Fibroblast of lung (primary cell): ENCODE measurements around the gene ZNF221. TPM values are rescaled to one million over a fixed set of nuclear protein-coding genes. Genes with fewer than 3 reads are reported as not detected.

Experiments
- DNase-seq, 2 donors: peaks; one replicate each; pipeline versions ENCODE4 v3.0.0 to v3.0.0-alpha.2; 2010; ENCODE audit warnings: low read depth in 2 of 2
- H2AFZ ChIP-seq: 2 replicates; pipeline ENCODE4 v1.5.1; 2012; ENCODE audit warnings: low read length, control low read depth, inconsistent platforms
- H3K27ac ChIP-seq: 2 replicates; pipeline ENCODE4 v1.5.1; 2011; ENCODE audit warnings: low read length, control low read depth; ENCODE audit not compliant: insufficient read depth
- H3K27me3 ChIP-seq: 2 replicates; pipeline ENCODE4 v1.5.1; 2011; ENCODE audit warnings: mild to moderate bottlenecking, low read length; ENCODE audit not compliant: control insufficient read depth, insufficient read depth
- H3K36me3 ChIP-seq: 2 replicates; pipeline ENCODE4 v1.5.1; 2011; ENCODE audit warnings: low read length; ENCODE audit not compliant: control insufficient read depth, insufficient read depth
- H3K4me1 ChIP-seq: 2 replicates; pipeline ENCODE4 v1.5.1; 2011; ENCODE audit warnings: low read length; ENCODE audit not compliant: control insufficient read depth, insufficient read depth; ENCODE audit errors: extremely low read depth
- H3K4me2 ChIP-seq: 2 replicates; pipeline ENCODE4 v1.5.1; 2011; ENCODE audit warnings: low read length, control low read depth; ENCODE audit not compliant: insufficient read depth; ENCODE audit errors: extremely low read depth
- H3K4me3 ChIP-seq, 4 experiments: fragments of 200-600 bp in 1 of 4; sonication (generic) in 1 of 4; replicated peaks in 1 of 4; 2 replicates each; pipeline ENCODE4 v1.5.1; 2011 to 2016; ENCODE audit warnings: low read length in 4 of 4, low read depth in 3 of 4, mild to moderate bottlenecking in 3 of 4, control low read depth in 2 of 4, inconsistent platforms in 1 of 4, mixed read lengths in 1 of 4; ENCODE audit not compliant: insufficient read depth in 1 of 4; ENCODE audit errors: control extremely low read depth in 1 of 4
- H3K79me2 ChIP-seq: 2 replicates; pipeline ENCODE4 v1.5.1; 2012; ENCODE audit warnings: mild to moderate bottlenecking, low read length, inconsistent platforms; ENCODE audit not compliant: control insufficient read depth, insufficient read depth
- H3K9ac ChIP-seq: 2 replicates; pipeline ENCODE4 v1.5.1; 2011; ENCODE audit warnings: mild to moderate bottlenecking, low read length, control low read depth; ENCODE audit not compliant: insufficient read depth
- H3K9me3 ChIP-seq: 2 replicates; pipeline ENCODE4 v1.5.1; 2012; ENCODE audit warnings: low read depth, low read length; ENCODE audit not compliant: control insufficient read depth, insufficient read depth
- H4K20me1 ChIP-seq: 2 replicates; pipeline ENCODE4 v1.5.1; 2011; ENCODE audit warnings: low read length; ENCODE audit not compliant: control insufficient read depth, insufficient read depth; ENCODE audit errors: extremely low read depth
- CTCF ChIP-seq, 2 donors: IDR thresholded peaks in 1 of 2; conservative IDR thresholded peaks in 1 of 2; 1 replicate in 1 of 2; 2 replicates in 1 of 2; pipeline ENCODE4 v1.5.1; 2011 to 2012; ENCODE audit warnings: low read length in 2 of 2, control low read depth in 1 of 2, inconsistent platforms in 1 of 2, low read depth in 1 of 2, mild to moderate bottlenecking in 1 of 2
- EZH2 ChIP-seq: IDR thresholded peaks from 2 replicates; pipeline ENCODE4 v1.5.1; 2012; ENCODE audit warnings: low read length, control low read depth, mild to moderate bottlenecking; ENCODE audit errors: missing control alignments
- polyA plus RNA-seq, 2 donors: library from polyadenylated mRNA; depleted of rRNA in 1 of 2; stranded (reverse) in 1 of 2; unstranded in 1 of 2; fragments of >200 nt; gene quantifications; 2 replicates each; pipeline ENCODE4 v1.2.1, GENCODE V29; 2011 to 2012; ENCODE audit warnings: missing spikeins in 1 of 2
- total RNA-seq: library from RNA; depleted of rRNA; stranded (reverse); fragments of >200 nt; gene quantifications from 2 replicates; pipeline ENCODE4 v1.2.1, GENCODE V29; 2014

The ZNF221 gene
- total and polyA plus RNA-seq, 2 donors (not counting 1 experiment from before 2014, with no cell fraction given) = 2.4 to 15.2 TPM

DNA sequence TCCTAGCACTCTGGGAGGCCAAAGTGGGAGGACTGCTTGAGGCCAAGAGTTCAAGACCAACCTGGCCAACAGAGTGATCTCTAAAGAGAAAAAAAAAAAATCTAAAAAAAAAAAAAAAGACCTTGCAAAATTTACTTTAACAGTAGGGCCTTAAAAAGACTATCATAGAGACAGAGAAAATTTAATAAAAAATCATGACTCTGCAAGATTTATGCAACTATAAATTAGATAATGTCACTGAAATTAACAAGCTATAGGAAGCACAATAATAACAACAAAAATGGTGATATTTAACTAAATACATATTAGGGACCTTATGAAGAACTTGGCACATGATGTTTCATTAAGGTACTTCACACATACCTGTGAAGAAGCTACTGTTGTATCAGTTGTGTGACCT is 27.2 kb upstream of the ZNF221 start:
- no peak for TF ChIP-seq CTCF (conservative IDR thresholded peaks at IDR 0.05 in 1 of 2, IDR thresholded peaks at IDR 0.05 in 1 of 2; ENCODE audit: low read depth in 1 of 2, low read length in 2 of 2)
- TF ChIP-seq EZH2 = no peak
- H3K36me3 ChIP-seq = peaks cover 11% of the 10 kb centered on the region

DNA sequence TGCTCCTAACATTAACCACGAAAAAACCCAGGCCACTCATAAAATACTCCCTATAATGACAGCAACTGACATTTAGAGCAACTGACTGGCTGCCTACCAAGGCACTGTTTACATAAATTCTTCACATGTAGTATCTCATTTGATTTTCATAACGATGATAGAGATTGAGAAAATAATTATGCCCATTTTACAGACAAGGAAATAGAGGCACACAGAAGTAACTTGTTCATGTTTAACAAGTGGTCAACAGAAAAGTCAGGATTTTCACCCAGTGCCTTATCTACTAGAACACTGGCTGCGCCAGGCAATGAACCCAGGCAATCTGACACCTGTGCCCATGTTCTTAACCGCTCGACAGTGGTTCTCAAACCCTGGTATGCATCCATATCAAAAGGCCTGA is 22.2 kb upstream of the ZNF221 start:
- peaks cover 14% of the 10 kb centered on the region for H3K36me3 ChIP-seq
- no peaks in the 10 kb centered on the region for H4K20me1 ChIP-seq
- no peaks in the 10 kb centered on the region for H3K4me1 ChIP-seq
- H3K9ac ChIP-seq = no peak overlapping the region
- H3K9me3 ChIP-seq = no peaks in the 10 kb centered on the region
- H3K4me3 ChIP-seq = no peak overlapping the region
- H3K27me3 ChIP-seq = no peaks in the 10 kb centered on the region
- no peaks in the 10 kb centered on the region for H3K79me2 ChIP-seq
- no peak overlapping the region for H2AFZ ChIP-seq
- H3K27ac ChIP-seq = no peak overlapping the region
- TF ChIP-seq CTCF (conservative IDR thresholded peaks at IDR 0.05 in 1 of 2, IDR thresholded peaks at IDR 0.05 in 1 of 2; ENCODE audit: low read depth in 1 of 2, low read length in 2 of 2) = no peak
- TF ChIP-seq EZH2 = no peak
- no peak for DNase-seq
- H3K4me2 ChIP-seq = no peak overlapping the region

More for the DNA sequence above, 27.2 kb upstream of the ZNF221 start:
- H3K4me2 ChIP-seq = no peak overlapping the region
- no peak for DNase-seq
- H3K9ac ChIP-seq = no peak overlapping the region
- H3K9me3 ChIP-seq = no peaks in the 10 kb centered on the region
- no peaks in the 10 kb centered on the region for H3K4me1 ChIP-seq
- no peaks in the 10 kb centered on the region for H3K79me2 ChIP-seq
- H3K4me3 ChIP-seq = no peak overlapping the region
- H3K27me3 ChIP-seq = no peaks in the 10 kb centered on the region
- H3K27ac ChIP-seq = no peak overlapping the region
- no peak overlapping the region for H2AFZ ChIP-seq
- no peaks in the 10 kb centered on the region for H4K20me1 ChIP-seq

DNA sequence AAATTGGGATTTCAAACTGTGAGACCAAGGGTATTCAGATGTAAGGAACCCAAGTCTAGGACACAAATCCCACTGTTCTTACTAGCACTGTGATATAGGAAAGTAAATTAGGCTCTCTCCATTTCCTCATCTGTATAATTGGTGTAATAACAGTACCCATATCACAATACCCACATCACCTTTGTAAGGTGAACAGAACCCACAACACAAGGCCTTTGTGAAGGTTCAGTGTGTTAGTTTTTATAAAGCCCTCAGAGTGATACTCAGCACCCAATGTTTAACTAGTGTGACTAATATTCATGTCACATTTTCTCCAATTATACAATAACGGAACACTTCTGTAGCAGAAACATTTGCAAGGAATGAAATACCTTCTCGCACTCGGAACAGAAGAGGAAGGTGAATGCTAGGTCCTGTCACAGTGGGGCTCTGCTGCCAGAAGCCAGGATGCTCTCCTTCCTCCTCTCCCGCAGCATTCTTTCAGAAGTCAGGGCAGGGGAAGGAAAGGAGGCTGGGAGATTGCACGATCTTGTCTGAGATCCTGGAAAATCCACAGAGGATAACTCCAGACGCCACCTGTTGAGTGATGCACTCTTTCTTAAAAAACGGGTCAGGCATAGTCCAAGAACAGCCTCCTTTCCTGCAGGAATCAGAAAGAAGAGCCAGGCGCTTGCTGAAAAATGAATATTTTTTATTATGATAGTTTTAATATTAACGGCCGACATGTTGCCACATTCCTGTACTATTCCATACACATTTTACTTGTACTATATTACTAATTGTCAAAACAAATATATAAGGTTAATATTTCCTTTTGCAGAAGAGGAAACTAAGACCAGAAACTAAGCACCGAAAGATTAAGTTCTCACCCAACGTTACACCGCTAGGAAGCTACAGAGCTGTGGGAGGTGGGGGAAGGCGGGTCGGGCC is 16.7 kb upstream of the ZNF221 start:
- no peaks in the 10 kb centered on the region for H3K27me3 ChIP-seq
- peak overlapping the region; percentile 97 for H3K4me2 ChIP-seq
- H2AFZ ChIP-seq = peak overlapping the region; percentile 95
- no peaks in the 10 kb centered on the region for H4K20me1 ChIP-seq
- peak overlapping the region; percentile 61 to 85 (median 81) for H3K4me3 ChIP-seq
- no peak for TF ChIP-seq EZH2
- no peak for TF ChIP-seq CTCF (conservative IDR thresholded peaks at IDR 0.05 in 1 of 2, IDR thresholded peaks at IDR 0.05 in 1 of 2; ENCODE audit: low read depth in 1 of 2, low read length in 2 of 2)
- no peaks in the 10 kb centered on the region for H3K4me1 ChIP-seq
- peak in 1 of 2 donors; percentile 8 for DNase-seq
- peaks cover 2% of the 10 kb centered on the region for H3K79me2 ChIP-seq
- peak overlapping the region; percentile 82 for H3K27ac ChIP-seq
- peaks cover 6% of the 10 kb centered on the region for H3K36me3 ChIP-seq
- H3K9ac ChIP-seq = peak overlapping the region; percentile 60
- no peaks in the 10 kb centered on the region for H3K9me3 ChIP-seq
